C4-2B (cell line): ENCODE results near the gene CCDC92.

Experiments
- H3K27ac ChIP-seq: fragments of 450-650 bp; 2 replicates; pipeline ENCODE4 v1.5.1; 2017
- ZFX ChIP-seq: fragments of 450-650 bp; IDR thresholded peaks from 2 replicates; pipeline ENCODE4 v1.6.1; 2017
- TF ChIP-seq, protein P1 (sequence below): fragments of 450-650 bp; conservative IDR thresholded peaks from 2 replicates; pipeline ENCODE4 v1.5.1; 2017; ENCODE audit warnings: mild to moderate bottlenecking

Gene CCDC92

DNA sequence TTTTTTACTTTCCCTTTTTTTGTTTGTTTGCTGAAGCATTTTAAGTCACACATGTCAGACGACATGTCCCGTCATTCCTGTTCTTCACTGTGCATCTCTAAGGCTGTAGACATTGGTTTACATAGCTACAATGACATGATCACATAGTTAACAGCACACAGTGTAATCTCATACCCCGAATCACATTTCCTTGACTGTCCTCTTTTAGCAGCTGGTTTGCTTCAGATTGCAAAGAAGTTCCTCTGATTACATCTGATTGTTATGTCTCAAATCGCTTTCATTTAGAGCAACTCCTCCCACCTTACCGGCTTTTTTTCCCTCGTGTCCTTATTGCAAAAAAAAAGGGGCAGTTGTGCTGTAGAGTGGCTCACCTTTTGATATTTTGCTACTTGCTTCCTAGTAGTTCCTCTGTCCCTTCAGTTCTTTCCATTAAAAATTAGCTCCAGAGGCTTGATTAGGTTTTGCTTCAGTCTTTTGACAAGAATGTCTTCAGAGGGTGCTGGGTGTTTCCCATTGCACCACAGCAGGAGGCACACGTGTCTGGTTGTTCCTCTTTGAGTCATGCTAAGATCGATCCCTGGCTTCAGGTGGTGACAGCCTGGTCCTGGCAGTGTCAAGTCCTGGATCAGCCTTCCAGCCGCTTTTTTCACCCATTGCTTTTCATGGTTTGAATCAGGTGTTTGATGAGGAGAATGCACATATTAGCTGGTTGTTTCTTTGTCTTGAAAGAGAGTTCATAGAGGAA, 35.4 kb upstream of the CCDC92 start:
- H3K27ac ChIP-seq, result no peak overlapping the region
- no peak for TF ChIP-seq ZFX
- TF ChIP-seq, protein P1, sequence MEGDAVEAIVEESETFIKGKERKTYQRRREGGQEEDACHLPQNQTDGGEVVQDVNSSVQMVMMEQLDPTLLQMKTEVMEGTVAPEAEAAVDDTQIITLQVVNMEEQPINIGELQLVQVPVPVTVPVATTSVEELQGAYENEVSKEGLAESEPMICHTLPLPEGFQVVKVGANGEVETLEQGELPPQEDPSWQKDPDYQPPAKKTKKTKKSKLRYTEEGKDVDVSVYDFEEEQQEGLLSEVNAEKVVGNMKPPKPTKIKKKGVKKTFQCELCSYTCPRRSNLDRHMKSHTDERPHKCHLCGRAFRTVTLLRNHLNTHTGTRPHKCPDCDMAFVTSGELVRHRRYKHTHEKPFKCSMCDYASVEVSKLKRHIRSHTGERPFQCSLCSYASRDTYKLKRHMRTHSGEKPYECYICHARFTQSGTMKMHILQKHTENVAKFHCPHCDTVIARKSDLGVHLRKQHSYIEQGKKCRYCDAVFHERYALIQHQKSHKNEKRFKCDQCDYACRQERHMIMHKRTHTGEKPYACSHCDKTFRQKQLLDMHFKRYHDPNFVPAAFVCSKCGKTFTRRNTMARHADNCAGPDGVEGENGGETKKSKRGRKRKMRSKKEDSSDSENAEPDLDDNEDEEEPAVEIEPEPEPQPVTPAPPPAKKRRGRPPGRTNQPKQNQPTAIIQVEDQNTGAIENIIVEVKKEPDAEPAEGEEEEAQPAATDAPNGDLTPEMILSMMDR, result no peak

DNA sequence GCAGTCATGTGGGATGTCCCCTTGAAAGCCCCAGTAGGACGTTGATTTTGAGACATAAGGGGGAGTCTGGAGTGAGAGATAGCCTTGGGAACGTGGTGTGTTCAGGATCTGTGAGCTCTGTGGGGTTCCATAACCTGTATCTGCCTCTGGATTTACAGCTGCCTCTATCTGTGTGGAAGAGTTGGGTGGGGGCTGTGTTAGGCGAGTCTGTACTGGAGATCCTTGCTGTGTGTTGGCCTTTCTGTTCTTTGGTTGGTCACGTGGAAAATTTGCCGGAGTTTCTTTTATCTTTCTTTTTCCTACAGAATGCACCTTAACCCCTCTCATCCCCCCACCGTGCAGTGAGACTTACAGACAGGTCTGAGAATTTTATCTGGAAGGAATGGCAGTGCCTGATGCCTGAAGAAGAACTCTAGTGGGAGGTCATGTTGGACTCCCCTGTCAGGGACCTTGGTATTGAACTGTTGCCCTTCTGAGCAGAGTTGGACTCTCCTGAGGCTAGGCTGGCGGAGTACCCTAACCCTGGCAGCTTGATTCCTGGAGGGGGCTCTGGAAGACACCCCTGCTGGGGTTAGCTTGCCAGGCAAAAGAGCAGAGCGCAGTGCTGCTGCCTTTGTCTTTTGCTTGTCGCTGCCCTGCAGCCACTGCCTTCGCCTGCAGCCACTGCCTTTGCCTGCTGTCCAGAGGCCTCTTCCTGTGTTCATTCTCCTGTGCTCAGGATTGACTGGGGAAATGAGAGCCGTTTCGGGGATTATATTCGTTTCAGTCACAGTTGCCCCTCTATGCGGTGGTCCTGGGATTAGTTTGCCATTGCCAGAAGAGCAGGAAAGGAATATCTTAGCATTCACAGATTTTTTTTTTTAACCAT, 34.4 kb upstream of the CCDC92 start:
- no peak overlapping the region for H3K27ac ChIP-seq

DNA sequence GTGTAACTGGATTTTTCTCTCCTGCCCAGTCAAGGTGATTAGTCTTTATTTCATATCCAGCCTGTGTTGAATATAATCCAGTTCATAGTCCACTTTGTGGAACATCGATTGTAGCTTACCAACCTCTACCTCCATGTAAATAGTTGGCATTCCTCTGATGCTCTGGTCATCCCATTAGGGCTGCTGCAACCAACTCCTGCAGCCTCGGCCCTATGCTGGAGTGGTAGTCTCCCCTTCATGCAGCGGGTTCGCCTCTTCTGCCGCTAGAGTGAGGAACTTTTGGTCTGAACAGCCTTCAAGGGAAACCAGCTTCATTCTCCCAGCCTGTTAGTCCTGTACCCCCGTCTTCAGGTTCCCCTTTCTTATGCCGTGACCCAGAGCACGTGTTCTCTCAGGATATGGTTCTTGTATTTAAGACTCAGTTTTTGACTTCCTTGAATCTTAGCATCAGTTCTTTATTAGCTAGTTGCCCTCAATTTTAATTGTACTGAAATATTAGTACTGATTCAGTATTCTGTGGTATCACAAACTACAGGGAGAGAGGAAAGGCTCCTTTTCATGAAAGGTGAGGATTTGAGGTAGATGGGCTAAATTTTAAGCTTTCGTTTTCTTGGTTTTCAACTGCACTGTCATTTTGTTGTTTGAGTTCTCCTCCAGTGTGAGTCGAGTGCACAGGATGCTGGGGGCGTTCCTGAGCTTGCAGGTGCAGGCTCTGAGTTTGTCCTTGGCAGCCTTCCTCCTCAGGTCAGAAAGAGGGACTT, 33.6 kb upstream of the CCDC92 start:
- no peak overlapping the region for H3K27ac ChIP-seq
- TF ChIP-seq, protein P1, result no peak
- no peak for TF ChIP-seq ZFX

More for the DNA sequence above, 34.4 kb upstream of the CCDC92 start:
- no peak for TF ChIP-seq ZFX
- TF ChIP-seq, protein P1, result no peak

DNA sequence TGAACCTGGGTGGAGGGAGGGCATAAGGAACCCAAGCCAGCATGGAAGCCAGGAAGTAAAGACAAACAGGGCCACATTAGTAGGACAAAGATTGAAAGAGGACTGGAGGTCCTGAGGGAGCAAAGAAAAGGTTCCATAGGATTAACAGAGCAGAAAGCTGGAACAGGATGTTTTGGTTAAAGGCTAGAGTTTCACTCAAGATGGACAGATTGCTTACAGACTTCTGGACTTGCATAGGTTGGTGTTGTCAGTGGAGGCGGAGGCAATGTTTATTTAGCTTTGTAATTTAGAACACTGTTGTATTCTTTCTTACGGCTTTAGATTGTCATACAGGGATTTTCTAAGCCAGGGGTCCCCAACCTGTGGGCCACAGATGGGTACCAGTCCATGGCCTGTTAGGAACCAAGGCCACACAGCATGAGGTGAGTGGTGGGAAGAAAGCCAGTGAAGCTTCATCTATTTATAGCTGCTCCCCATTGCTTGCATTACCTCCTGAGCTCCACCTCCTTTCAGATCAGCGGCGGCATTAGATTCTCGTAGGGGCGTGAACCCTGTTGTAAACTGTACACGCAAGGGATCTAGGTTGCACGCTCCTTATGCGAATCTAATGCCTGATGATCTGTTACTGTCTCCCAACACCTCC, 31.7 kb upstream of the CCDC92 start:
- TF ChIP-seq ZFX, result no peak
- TF ChIP-seq, protein P1, result no peak
- H3K27ac ChIP-seq, result no peak overlapping the region

DNA sequence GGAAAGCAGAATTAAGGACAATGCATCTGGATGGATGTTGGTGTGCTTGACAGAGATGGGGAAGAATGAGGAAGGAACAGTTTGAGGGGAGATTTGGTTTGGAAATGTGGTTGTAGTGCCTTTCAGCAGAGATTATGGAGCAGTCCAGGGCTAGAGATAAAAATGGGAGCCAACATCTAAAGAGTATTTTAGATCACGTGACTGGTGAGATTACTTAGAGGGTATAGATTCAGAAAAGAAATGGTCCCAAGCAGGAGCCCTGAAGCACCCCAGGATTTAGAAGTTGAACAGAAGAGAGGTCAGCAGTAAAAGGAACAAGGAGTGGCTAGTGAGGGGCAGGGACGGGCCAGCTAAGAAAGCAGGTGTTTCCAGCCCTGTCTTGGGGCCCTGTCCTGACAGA, 30.0 kb upstream of the CCDC92 start:
- TF ChIP-seq, protein P1, result no peak
- no peak for TF ChIP-seq ZFX
- no peak overlapping the region for H3K27ac ChIP-seq

DNA sequence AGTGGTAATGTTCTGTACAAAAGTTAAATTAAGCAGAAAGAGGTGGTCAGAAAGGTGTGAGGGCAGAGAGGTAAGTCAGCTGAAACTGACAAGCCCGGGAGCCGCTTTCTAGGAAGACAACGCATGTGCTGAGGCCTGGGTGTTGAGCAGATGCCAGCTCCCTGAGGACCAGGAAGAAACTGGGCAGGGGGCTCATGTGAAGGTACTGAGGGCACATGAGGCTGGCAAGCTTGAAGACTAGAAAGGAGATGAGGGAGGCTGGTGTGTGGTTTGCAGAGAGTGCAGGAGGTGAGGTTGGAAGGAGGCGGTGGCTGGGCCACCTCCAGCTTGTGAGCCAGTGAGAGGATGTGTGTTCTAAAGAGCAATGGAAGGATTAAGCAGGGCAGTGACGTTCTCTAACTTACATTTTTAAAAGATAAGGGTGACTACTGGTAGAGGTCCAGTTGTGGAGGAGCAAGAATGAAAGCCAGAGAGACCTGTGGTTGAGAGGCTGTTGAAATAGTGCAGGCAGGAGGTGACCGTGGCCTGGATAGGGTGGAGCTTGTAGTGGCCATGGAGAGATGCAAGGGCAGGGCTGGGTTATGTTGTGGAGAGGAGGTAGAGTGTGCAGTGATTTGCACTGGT, 29.5 kb upstream of the CCDC92 start:
- H3K27ac ChIP-seq, result no peak overlapping the region
- TF ChIP-seq, protein P1, result no peak
- TF ChIP-seq ZFX, result no peak
